GM12874 (cell line): Measurements from ENCODE around the gene FLNB.

Source experiments
- TF ChIP-seq, protein P1 (sequence below): IDR thresholded peaks from 2 replicates; pipeline ENCODE4 v1.5.1; 2011; ENCODE audit warnings: low read depth, mild to moderate bottlenecking, control low read depth, low read length, moderate library complexity; ENCODE audit not compliant: insufficient read depth

Gene FLNB

DNA sequence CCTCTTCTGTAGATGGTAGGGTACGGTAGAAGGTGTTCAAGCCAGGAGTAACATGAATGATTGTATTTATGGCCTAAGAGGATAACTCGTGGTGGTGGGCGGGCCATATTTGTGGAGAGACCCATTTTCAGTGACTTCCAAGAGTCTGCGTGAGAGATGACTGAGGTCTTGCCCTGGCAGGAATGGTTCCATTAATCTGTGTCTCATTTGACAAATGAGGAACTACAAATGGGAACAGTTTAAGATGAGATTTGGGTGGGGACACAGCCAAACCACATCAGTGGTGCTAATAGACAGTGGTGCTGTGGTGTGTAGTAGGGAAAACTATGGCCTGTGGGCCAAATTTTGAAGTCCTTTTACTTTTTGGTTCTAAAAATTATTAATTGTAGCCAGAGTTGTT lies 47.1 kb downstream of the FLNB start:
- TF ChIP-seq, protein P1, sequence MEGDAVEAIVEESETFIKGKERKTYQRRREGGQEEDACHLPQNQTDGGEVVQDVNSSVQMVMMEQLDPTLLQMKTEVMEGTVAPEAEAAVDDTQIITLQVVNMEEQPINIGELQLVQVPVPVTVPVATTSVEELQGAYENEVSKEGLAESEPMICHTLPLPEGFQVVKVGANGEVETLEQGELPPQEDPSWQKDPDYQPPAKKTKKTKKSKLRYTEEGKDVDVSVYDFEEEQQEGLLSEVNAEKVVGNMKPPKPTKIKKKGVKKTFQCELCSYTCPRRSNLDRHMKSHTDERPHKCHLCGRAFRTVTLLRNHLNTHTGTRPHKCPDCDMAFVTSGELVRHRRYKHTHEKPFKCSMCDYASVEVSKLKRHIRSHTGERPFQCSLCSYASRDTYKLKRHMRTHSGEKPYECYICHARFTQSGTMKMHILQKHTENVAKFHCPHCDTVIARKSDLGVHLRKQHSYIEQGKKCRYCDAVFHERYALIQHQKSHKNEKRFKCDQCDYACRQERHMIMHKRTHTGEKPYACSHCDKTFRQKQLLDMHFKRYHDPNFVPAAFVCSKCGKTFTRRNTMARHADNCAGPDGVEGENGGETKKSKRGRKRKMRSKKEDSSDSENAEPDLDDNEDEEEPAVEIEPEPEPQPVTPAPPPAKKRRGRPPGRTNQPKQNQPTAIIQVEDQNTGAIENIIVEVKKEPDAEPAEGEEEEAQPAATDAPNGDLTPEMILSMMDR: no peak

DNA sequence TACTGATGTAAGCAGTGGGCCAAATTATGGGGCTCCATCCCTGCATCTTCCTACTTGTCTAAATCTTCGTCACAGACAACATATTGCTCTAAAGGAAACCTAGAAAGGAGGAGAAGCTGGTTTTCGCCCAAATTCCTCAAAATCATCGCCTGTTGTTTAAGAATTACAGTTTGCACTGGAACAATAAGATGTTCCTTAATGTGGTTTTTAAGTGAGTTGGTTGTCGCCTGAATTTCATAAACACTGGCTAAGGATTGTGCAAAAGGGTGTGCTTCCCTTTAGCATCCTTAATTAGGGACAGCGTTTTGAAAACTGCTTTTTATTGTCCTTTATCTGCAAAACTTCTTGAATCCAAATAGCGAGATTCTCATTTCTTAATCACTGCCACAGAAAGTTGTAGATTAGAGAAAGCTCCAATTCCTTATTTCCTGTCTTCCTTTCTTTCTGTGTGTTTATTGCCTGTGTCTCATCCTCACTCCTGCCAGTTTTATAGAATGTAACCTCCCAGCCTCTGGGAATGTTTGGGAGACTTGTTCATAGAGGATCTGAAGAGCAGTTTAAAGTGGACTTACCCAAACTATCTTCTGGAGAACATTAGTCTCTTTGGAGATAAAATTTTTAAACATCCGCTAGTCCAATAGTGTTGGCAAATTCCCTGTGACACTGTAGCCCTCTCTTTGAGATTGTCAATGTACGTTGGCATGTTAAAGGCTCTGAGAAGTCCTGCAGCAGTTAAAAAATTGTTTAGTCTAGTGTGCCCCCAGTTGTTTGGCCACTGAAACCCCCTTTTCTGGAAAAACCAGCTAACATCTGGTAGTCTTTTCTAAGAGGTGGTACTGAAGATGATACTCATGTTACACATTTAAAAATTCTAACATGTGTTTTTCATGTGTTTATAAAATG lies 50.4 kb downstream of the FLNB start:
- TF ChIP-seq, protein P1: no peak

DNA sequence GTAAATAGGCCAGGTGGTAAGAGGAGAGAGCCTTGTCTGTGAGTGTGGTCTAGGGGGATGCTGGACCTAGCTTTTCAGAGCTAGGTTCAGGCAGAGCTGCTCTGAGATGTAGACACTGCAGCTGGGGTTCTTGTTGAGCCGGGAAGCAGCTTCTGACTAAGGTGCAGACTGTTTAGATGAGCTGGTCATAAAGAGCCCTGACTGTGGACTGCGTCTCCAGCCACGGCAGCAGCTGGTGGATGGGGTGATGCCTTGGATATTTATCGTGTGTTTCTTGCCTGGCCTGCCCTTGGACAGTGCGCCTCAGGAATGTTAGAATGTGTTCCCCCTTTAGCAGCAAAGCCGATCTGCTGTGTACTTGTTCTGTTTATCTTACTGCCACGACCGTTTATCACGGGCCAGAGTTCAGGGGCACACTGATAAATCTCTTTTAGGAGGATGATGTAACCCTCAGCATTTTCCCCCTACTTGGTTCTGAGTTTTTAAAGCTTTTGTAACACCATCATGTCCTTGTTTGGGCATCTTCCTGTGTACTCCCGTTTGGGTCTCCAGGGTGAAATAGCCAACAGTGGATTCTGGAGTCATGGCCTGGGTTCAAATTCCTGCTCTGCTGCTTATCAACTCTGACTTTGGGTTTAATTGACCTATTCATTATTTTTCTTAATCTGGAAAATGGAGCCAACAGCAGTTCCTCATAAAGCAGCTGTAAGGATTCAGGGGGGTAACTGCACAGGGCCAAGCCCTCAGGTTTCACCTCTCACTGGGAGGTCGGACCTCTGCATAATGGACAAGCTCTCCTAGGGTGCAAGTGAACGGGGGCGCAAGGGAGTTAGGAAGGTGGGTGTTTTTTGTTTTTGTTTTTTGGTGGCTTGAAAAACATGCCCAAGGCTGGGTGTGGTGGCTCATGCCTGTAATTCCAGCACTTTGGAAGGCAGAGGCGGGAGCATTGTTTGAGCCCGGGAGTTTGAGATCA lies 51.4 kb downstream of the FLNB start:
- TF ChIP-seq, protein P1: no peak

DNA sequence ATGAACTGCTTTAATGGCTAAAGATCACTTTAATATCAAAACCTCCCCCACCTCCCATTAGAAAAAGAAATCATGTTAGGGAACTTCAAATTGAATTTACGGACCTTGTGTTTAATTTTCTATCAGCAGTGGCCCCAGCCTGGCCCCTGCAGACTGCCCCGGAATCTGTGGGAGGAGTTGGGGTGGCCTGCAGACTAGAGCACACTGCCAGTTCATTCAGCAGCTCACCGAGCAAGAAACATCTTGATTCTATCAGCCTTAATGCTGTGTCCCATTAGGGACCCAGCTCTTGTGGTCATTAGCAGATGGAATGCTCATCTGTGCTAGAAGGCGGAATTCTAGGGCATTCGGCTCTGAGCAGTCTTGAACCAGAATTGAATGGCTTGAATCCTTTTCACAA lies 54.2 kb downstream of the FLNB start:
- TF ChIP-seq, protein P1: no peak

DNA sequence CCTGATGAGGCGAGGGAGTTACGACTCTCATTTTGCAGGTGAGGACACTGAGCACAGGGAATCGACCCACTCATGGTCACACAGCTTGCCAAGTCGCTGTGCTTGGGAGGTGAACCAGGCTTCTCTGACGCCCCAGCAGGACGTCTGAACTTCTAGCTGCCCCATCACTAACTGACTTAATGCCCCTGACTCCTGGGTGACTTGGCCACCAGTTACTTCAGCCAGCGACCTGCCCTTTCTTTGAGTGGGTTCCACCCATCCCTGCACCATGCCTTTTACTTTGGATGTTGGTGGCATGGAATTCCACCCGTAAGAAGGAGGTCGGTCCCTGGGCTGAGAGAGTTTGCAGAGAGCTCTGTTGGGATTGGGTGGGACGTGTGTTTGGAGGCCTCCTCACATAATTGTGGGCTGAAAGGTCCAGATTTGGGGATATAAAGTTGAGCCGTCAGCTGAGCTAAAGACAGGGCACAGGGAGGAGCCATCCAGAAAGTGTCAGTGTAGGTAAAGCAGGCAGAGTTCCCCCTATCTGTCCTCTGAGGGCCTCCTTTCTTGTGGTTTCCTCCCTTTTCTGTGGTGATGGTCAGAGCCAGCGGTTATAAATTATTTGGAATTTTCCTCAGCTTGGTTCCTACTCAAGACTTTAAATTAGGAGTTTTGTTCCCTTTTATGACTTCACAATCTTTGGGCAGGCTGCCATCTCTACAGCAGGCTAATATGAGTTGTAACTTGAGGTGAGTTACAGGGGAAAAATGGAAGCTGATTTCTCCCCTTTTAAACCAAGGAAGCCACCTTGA lies 55.0 kb downstream of the FLNB start:
- TF ChIP-seq, protein P1: no peak

DNA sequence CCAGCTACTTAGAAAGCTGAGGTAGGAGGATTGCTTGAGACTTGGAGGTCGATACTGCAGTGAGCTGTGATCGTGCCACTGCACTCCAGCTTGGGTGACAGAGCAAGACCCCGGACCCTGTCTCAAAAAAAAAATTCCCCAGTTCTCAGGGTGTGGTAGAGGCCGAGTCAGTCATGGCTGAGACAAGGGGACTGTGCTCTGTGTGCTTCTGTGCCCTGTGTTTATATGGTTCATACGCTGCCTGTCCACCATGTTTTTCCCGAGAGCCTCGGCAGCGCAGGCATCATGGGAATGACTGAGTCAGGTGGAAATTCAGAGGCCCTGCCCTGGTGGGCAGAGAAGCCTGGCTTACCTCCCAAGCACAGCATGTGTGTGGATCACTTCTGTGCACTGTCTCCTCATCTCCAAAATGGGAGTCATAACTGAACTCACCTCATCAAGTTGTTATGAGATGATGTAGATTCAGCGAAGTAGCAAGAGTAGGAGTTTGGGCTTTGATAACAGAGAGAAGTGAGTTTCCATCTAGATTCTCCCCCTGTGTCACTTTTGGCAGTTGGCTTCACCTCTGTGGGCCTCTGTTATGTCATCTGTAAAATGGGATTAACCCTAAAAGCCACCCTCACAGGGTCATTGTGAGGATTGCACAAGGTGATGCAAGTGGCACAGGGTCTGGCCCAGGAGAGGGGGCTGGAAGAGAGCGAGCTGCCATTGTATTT lies 56.9 kb downstream of the FLNB start:
- TF ChIP-seq, protein P1: no peak
